HTR-8/SVneo (cell line): ENCODE measurements around the gene CNDP2.
"Not testable (repeated sequence)": the region's sequence is repeated elsewhere in the genome, so short reads cannot be mapped to it uniquely, and the experiment has no call there.

Source experiments
- DNase-seq: peaks from one replicate; pipeline ENCODE4 v3.0.0; 2011; ENCODE audit warnings: low spot score, mixed read lengths; ENCODE audit not compliant: insufficient read length
- FAIRE-seq: peaks from 2 replicates; lab custom pipeline; 2011; peaks lifted over from hg19 to GRCh38; lab: Jason Lieb, UNC

The CNDP2 gene

GRCh38 chr18:74498712-74499627 lies 2.8 kb downstream of the CNDP2 start:
- FAIRE-seq = no peak
- DNase-seq = no peak

GRCh38 chr18:74499633-74500032 lies 3.5 kb downstream of the CNDP2 start:
- FAIRE-seq (no peak), DNase-seq (no peak)

GRCh38 chr18:74500372-74500771 lies 4.2 kb downstream of the CNDP2 start:
- FAIRE-seq (no peak), DNase-seq (no peak)

- not testable (repeated sequence) for FAIRE-seq
These were observed 4.6 kb downstream of the CNDP2 start for GRCh38 chr18:74500774-74501173.

GRCh38 chr18:74501386-74501785 lies 5.2 kb downstream of the CNDP2 start:
- no peak for DNase-seq
- FAIRE-seq = no peak

More at GRCh38 chr18:74500774-74501173, 4.6 kb downstream of the CNDP2 start:
- DNase-seq = not testable (repeated sequence)

- FAIRE-seq = no peak
These were observed 7.0 kb downstream of the CNDP2 start for GRCh38 chr18:74503137-74503536.

GRCh38 chr18:74505776-74506175 lies 9.6 kb downstream of the CNDP2 start:
- DNase-seq = no peak
- FAIRE-seq = no peak

More at GRCh38 chr18:74503137-74503536, 7.0 kb downstream of the CNDP2 start:
- no peak for DNase-seq

- FAIRE-seq (no peak), DNase-seq (no peak)
These were observed 10.4 kb downstream of the CNDP2 start for GRCh38 chr18:74506448-74507084.

- no peak for FAIRE-seq
- DNase-seq = no peak
These were observed 11.1 kb downstream of the CNDP2 start for GRCh38 chr18:74507097-74507881.

GRCh38 chr18:74507927-74508326 lies 11.8 kb downstream of the CNDP2 start:
- DNase-seq = no peak
- FAIRE-seq = no peak

- DNase-seq (no peak), FAIRE-seq (no peak)
These were observed 12.2 kb downstream of the CNDP2 start for GRCh38 chr18:74508366-74508765.

- FAIRE-seq (no peak), DNase-seq (no peak)
These were observed 12.7 kb downstream of the CNDP2 start for GRCh38 chr18:74508821-74509225.

- FAIRE-seq = no peak
- DNase-seq = no peak
These were observed 13.9 kb downstream of the CNDP2 start for GRCh38 chr18:74509856-74510769.

- FAIRE-seq (no peak), DNase-seq (no peak)
These were observed 14.6 kb downstream of the CNDP2 start for GRCh38 chr18:74510770-74511095.

GRCh38 chr18:74511823-74512222 lies 15.7 kb downstream of the CNDP2 start:
- DNase-seq (no peak), FAIRE-seq (no peak)

- DNase-seq (no peak), FAIRE-seq (no peak)
These were observed 16.3 kb downstream of the CNDP2 start for GRCh38 chr18:74512321-74513053.

- DNase-seq (no peak), FAIRE-seq (no peak)
These were observed 17.2 kb downstream of the CNDP2 start for GRCh38 chr18:74513149-74513882.

- FAIRE-seq (no peak), DNase-seq (no peak)
These were observed 17.7 kb downstream of the CNDP2 start for GRCh38 chr18:74513883-74514205.
